Activated naive CD4-positive, alpha-beta T cell treated with anti-CD3 and anti-CD28 coated beads, Interleukin-2, amount 50 U/mL, for 16 hours (primary cell): ENCODE data around the gene B4GAT1.
"Not testable (repeated sequence)": the region's sequence is repeated elsewhere in the genome, so short reads cannot be mapped to it uniquely, and the experiment has no call there.

Experiments used
- DNase-seq: peaks from one replicate; pipeline ENCODE4 v3.0.0-alpha.2; 2020

B4GAT1 gene

GRCh38 chr11:66362481-66363147, 15.2 kb upstream of the B4GAT1 start:
- DNase-seq = no peak

- no peak for DNase-seq
Observed at GRCh38 chr11:66361502-66361941, 14.1 kb upstream of the B4GAT1 start.

GRCh38 chr11:66360406-66361073, 13.1 kb upstream of the B4GAT1 start:
- no peak for DNase-seq

- DNase-seq = no peak
Observed at GRCh38 chr11:66359662-66360087, 12.2 kb upstream of the B4GAT1 start.

GRCh38 chr11:66350560-66351235, 3.3 kb upstream of the B4GAT1 start:
- DNase-seq = not testable (repeated sequence)

- no peak for DNase-seq
Observed at GRCh38 chr11:66349084-66349386, 1.6 kb upstream of the B4GAT1 start.

- DNase-seq = no peak
Observed at GRCh38 chr11:66346476-66347424, 679 bp downstream of the B4GAT1 start.

GRCh38 chr11:66345316-66345649, 2.1 kb downstream of the B4GAT1 start:
- no peak for DNase-seq

- peak; percentile 95 for DNase-seq
Observed at GRCh38 chr11:66344550-66345315, 2.7 kb downstream of the B4GAT1 start, which contains the start of gene BRMS1. TSS of gene BRMS1 (minus strand) at chr11:66345104. CDS start at chr11:66342234, 2,870 bp downstream.

GRCh38 chr11:66343176-66343575, 4.3 kb downstream of the B4GAT1 start:
- DNase-seq = no peak

GRCh38 chr11:66341502-66342126, 5.8 kb downstream of the B4GAT1 start:
- DNase-seq = no peak

GRCh38 chr11:66340596-66341501, 6.6 kb downstream of the B4GAT1 start:
- DNase-seq = no peak

- no peak for DNase-seq
Observed at GRCh38 chr11:66339686-66340483, 7.5 kb downstream of the B4GAT1 start.

GRCh38 chr11:66339162-66339675, 8.2 kb downstream of the B4GAT1 start:
- DNase-seq = no peak

GRCh38 chr11:66338276-66339161, 8.9 kb downstream of the B4GAT1 start:
- no peak for DNase-seq

- DNase-seq = no peak
Observed at GRCh38 chr11:66337103-66337899, 10.1 kb downstream of the B4GAT1 start.
